Activated CD8-positive, alpha-beta T cell treated with anti-CD3 and anti-CD28 coated beads, Interleukin-2, amount 10 ng/mL, durations not matched to agents 7 days and 5 days (primary cell): Measurements from ENCODE around the gene POLL. TPM values are rescaled to one million over a fixed set of nuclear protein-coding genes. Genes with fewer than 3 reads are reported as not detected.

Experiments
- ATAC-seq: fragments of 150-1000 bp; cut with Tn5 transposase; one replicate; pipeline ENCODE4 v1.10.0; 2021; ENCODE audit warnings: moderate library complexity
- CTCF ChIA-PET: fragments of 350-600 bp; sonication (Branson Sonifier 250); formaldehyde crosslinking; loops from one replicate; lab custom pipeline; 2021; ENCODE audit warnings: antibody characterized with exemption; lab: Charles Lee
- POLR2A ChIA-PET: fragments of 350-600 bp; sonication (Branson Sonifier 250); formaldehyde crosslinking; loops from one replicate; lab custom pipeline; 2021; ENCODE audit warnings: antibody characterized with exemption; lab: Charles Lee
- DNase-seq: peaks from one replicate; pipeline ENCODE4 v3.0.0-alpha.2; 2020
- H3K27ac Mint-ChIP-seq: one replicate; pipeline ENCODE4 v1.8.0; 2021; ENCODE audit warnings: mild to moderate bottlenecking, mixed read lengths
- H3K27me3 Mint-ChIP-seq: one replicate; pipeline ENCODE4 v1.8.0; 2021; ENCODE audit warnings: low read depth, mixed read lengths
- H3K36me3 Mint-ChIP-seq: one replicate; pipeline ENCODE4 v1.8.0; 2021; ENCODE audit warnings: low read depth, mixed read lengths
- H3K4me1 Mint-ChIP-seq: one replicate; pipeline ENCODE4 v1.8.0; 2021; ENCODE audit warnings: low read depth, mixed read lengths
- H3K4me3 Mint-ChIP-seq: one replicate; pipeline ENCODE4 v1.8.0; 2021; ENCODE audit warnings: mild to moderate bottlenecking, mixed read lengths
- H3K9me3 Mint-ChIP-seq: one replicate; pipeline ENCODE4 v1.8.0; 2022; ENCODE audit warnings: mixed read lengths; ENCODE audit not compliant: insufficient read depth
- microRNA-seq: library from miRNA; unstranded; fragments of <30 nt; microRNA quantifications from one replicate; pipeline ENCODE4 v1.2.0, GENCODE V29; 2022
- total RNA-seq, 2 experiments: library from RNA; stranded (reverse); gene quantifications; one replicate each; pipeline ENCODE4 v1.2.3, GENCODE V29; 2021

The POLL gene
- total RNA-seq, 2 experiments from 2014 or later: 25.3 to 28.5 TPM

DNA sequence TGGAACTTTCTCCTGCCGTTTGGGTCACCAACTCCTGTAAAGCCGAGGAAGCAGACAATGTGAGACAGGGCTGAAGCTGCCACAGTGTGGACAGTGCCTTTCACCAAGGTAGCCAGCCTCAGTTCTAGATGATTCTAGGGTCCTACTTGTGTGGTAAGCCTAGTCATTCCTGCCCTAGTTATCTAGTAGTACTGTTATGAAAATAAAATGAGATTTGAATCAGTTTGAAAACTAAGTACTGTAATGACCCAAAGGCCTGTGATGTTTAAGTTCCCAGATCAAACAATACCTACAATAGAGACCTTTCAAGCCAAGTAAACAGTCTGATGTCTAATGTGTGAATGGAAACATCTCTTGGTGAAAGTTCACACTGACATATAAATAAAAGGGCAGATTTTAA, 37.1 kb downstream of the POLL start:
- ChIA-PET CTCF (interaction anchor here (1.1 kb wide), 1 partner anchor 335 kb away, joined by 3 read pairs; no protein-coding TSS in a partner anchor), POLR2A (no interaction called here)
- no peaks in the 10 kb centered on the region for H3K4me1 Mint-ChIP-seq
- H3K36me3 Mint-ChIP-seq: peaks cover 4% of the 10 kb centered on the region
- ATAC-seq: no peak
- H3K27me3 Mint-ChIP-seq: no peaks in the 10 kb centered on the region
- no peak overlapping the region for H3K4me3 Mint-ChIP-seq
- no peak overlapping the region for H3K27ac Mint-ChIP-seq
- no peaks in the 10 kb centered on the region for H3K9me3 Mint-ChIP-seq
- no peak for DNase-seq

DNA sequence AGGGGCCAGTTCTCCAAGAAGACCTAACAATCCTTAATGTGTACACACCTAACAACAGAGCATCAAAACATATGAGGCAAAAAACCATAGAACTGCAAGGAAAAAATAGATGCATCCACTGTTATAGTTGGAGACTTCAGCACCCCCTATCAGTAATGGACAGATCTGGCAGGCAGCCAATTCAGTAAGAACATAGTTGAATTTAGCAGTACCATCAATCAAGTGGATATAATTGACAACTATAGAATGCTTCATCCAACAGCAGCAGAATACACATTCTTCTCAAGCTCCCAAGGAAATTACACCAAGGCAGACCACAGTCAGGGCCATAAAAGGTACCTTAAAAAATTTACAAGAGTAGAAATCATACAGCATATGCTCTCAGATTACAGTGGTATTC, 42.2 kb downstream of the POLL start:
- no peak for ATAC-seq
- H3K9me3 Mint-ChIP-seq: no peaks in the 10 kb centered on the region
- ChIA-PET CTCF (interaction anchor here (1.0 to 5.0 kb wide), 2 partner anchors 9 to 332 kb away, joined by 3 to 28 read pairs; no protein-coding TSS in a partner anchor), POLR2A (interaction anchor here (1.1 kb wide), 1 partner anchor 9 kb away, joined by 3 read pairs; no protein-coding TSS in a partner anchor)
- no peak overlapping the region for H3K4me3 Mint-ChIP-seq
- no peak overlapping the region for H3K27ac Mint-ChIP-seq
- no peaks in the 10 kb centered on the region for H3K36me3 Mint-ChIP-seq
- DNase-seq: no peak
- no peaks in the 10 kb centered on the region for H3K27me3 Mint-ChIP-seq
- no peaks in the 10 kb centered on the region for H3K4me1 Mint-ChIP-seq

DNA sequence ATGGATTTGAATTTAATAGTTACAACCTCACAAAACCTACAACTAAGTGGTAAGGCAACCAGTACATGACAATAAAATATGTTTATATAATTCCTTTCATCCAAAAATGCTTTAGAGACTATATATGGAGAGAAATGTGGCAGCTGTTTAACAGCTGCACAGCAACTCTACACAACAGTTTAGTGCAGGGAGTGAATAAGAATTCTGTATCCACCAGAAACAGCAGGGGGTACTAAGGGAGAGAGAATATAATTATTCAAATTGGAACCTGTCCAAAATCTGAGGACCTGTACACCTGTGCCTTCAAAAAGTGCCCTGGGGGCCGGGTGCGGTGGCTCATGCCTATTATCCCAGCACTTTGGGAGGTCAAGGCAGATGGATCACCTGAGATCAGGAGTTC, 49.6 kb downstream of the POLL start:
- Mint-ChIP-seq H3K36me3 (no peaks in the 10 kb centered on the region), H3K27ac (no peak overlapping the region), H3K4me1 (peaks cover 4% of the 10 kb centered on the region), H3K4me3 (no peak overlapping the region), H3K9me3 (no peaks in the 10 kb centered on the region), H3K27me3 (no peaks in the 10 kb centered on the region)
- ATAC-seq: no peak
- ChIA-PET POLR2A (no interaction called here), CTCF (interaction anchor here (0.9 to 1.5 kb wide), 3 partner anchors 31 to 65 kb away, joined by 3 to 10 read pairs (median 4); no protein-coding TSS in a partner anchor)
- no peak for DNase-seq

DNA sequence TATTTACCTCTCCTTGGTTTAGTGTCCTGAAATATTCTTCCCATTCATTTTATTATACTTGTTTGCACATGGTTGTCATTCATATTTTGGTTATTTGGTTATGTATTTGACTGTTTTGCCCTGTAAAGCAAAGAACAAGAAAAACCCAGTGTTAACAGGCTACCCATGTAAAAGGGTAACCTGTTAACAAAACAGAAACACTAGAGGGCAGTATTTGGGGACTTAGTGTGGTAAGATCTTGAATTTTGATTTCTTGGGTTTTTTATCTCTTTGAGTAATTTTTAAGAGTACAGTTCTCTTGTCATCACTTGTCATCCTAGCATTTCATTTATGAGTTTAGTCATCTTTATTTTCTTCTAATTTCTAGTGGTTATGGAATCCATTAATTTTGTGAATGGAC, 51.3 kb downstream of the POLL start:
- peaks cover 4% of the 10 kb centered on the region for H3K4me1 Mint-ChIP-seq
- H3K4me3 Mint-ChIP-seq: no peak overlapping the region
- H3K9me3 Mint-ChIP-seq: no peaks in the 10 kb centered on the region
- H3K36me3 Mint-ChIP-seq: no peaks in the 10 kb centered on the region
- ATAC-seq: no peak
- POLR2A ChIA-PET: no interaction called here
- CTCF ChIA-PET: interaction anchor here (0.8 to 3.3 kb wide), 8 partner anchors 9 to 375 kb away, joined by 3 to 28 read pairs (median 5); no protein-coding TSS in a partner anchor
- no peak for DNase-seq
- H3K27me3 Mint-ChIP-seq: no peaks in the 10 kb centered on the region
- no peak overlapping the region for H3K27ac Mint-ChIP-seq

DNA sequence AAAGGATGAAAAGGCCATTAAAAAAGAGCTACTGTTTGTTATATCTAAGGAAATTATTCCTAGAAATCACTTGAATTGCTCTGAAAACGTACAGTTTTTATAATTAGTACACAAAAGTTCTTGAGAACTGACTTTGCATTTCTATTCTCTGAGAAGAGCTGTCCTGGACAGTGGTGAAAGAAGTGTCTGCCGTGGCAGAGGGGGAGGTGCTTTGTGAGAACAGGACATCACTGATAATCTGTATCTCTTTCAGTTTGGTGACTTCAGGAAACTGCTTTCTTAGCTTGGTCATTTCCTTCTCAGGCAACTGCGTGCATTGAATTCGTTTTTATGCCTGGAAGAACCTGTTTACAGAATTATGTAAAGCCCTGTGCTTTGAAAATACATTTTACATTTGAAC, 52.1 kb downstream of the POLL start:
- no peaks in the 10 kb centered on the region for H3K36me3 Mint-ChIP-seq
- H3K27ac Mint-ChIP-seq: no peak overlapping the region
- ATAC-seq (no peak), DNase-seq (no peak)
- ChIA-PET POLR2A (no interaction called here), CTCF (interaction anchor here (0.8 to 3.3 kb wide), 11 partner anchors 10 to 374 kb away, joined by 3 to 28 read pairs (median 3); no protein-coding TSS in a partner anchor)
- H3K4me3 Mint-ChIP-seq: no peak overlapping the region
- H3K9me3 Mint-ChIP-seq: no peaks in the 10 kb centered on the region
- peaks cover 4% of the 10 kb centered on the region for H3K4me1 Mint-ChIP-seq
- H3K27me3 Mint-ChIP-seq: no peaks in the 10 kb centered on the region

DNA sequence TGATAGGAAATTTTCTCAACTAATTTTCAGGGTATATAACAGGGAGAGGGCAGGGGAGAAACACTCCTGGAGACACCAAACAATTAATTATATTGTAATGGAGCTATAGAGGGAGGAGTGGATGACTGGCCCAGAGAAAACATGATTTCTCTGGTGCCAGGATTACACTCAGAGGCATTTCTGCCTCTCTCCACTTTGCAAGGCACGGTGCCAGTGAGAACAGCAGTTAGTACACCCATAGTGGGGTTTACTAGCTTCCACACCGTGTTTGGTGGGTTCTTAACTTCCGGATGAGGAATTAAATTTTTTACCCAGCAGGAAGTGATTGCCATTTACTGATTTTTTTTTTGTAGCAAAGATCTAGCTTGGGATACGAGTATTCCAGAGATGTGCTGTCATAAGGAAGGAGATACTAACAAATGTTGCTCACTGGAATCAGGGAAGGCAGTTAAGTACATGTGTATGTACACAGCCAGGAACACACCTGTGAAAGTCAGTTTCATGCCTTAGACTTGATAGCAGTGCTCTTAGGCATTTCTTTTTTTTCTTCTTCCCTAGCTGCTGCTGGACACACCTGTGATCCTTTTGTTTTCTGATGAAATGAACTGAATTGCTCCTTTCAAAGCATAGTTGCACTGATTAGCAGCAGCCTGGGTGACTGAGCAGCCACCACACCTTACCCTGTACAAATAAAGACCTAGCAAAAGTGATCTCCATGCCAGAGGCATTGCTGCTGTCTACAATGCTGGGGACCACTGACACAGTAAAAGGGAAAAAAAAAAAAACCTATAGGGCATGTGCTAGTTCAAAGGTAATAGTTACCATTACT, 58.1 kb downstream of the POLL start:
- POLR2A ChIA-PET: interaction anchor here (0.6 kb wide), 1 partner anchor 707 kb away, joined by 3 read pairs; no protein-coding TSS in a partner anchor
- Mint-ChIP-seq H3K9me3 (no peaks in the 10 kb centered on the region), H3K4me3 (no peak overlapping the region), H3K27me3 (no peaks in the 10 kb centered on the region), H3K36me3 (no peaks in the 10 kb centered on the region), H3K4me1 (no peaks in the 10 kb centered on the region), H3K27ac (no peak overlapping the region)
- DNase-seq: no peak
- ATAC-seq: no peak
- CTCF ChIA-PET: no interaction called here

DNA sequence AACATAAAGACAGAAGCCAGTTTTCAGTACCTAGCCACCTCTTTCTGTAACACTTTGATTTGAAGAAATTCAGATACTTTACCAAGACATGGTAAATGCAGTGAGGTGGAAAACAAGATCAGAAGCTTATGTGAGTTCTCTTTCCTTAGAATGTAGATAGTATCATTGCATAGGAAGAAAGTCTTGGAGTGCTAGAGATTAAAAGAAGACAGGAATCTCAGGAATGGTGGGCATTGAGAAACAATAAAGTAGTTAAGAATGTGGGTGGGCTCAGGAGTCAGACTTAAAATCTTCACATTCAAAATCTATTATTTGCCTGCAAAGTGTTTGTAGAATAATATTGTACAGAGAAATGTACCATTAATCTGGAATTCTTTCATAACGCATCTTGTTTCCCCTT, 58.9 kb downstream of the POLL start:
- no peaks in the 10 kb centered on the region for H3K27me3 Mint-ChIP-seq
- H3K36me3 Mint-ChIP-seq: no peaks in the 10 kb centered on the region
- ChIA-PET CTCF (no interaction called here), POLR2A (interaction anchor here (0.6 kb wide), 1 partner anchor 708 kb away, joined by 3 read pairs; no protein-coding TSS in a partner anchor)
- ATAC-seq (no peak), DNase-seq (no peak)
- no peaks in the 10 kb centered on the region for H3K9me3 Mint-ChIP-seq
- no peak overlapping the region for H3K4me3 Mint-ChIP-seq
- H3K4me1 Mint-ChIP-seq: no peaks in the 10 kb centered on the region
- no peak overlapping the region for H3K27ac Mint-ChIP-seq

Small RNA genes lying within 50 kb of the gene (microRNA-seq; reads per million reads assigned to microRNA genes)
- not detected for gene MIR3158-1
- gene MIR3158-2: not detected

Other genes with a start within 250 kb of the POLL start
- gene BTRC, start 234.1 kb downstream of the POLL start, total RNA-seq: 10 to 100 TPM; 11.0 to 11.2 TPM
- 1 to 10 TPM; 5.1 to 6.2 TPM for gene DPCD, start 64 bp upstream of the POLL start, total RNA-seq
- 10 to 100 TPM; 36.7 to 39.3 TPM for gene FBXW4, start 106.9 kb upstream of the POLL start, total RNA-seq
- not detected for gene FGF8, start 187.9 kb upstream of the POLL start, total RNA-seq
- 10 to 100 TPM; 49.7 to 58.3 TPM for gene NPM3, start 195.2 kb upstream of the POLL start, total RNA-seq
- gene OGA, start 230.2 kb upstream of the POLL start, total RNA-seq: 100 to 1,000 TPM; 122 to 129 TPM